ENCODE data around the gene TPO.
"Not testable (repeated sequence)": the region's sequence is repeated elsewhere in the genome, so short reads cannot be mapped to it uniquely, and the experiment has no call there.

TPO gene

GRCh38 chr2:1413156-1413710 lies at the start of gene TPO:
Gene TPO, plus strand, starts transcription at chr2:1413463. Its CDS starts 946 bp downstream, at chr2:1414409.
- no peak for DNase-seq (ENCODE audit: low read depth)

GRCh38 chr2:1366546-1367134 lies 46.6 kb upstream of the TPO start:
- DNase-seq (ENCODE audit: low read depth), result no peak

GRCh38 chr2:1367601-1368000 lies 45.7 kb upstream of the TPO start:
- DNase-seq (ENCODE audit: low read depth), result no peak

DNA sequence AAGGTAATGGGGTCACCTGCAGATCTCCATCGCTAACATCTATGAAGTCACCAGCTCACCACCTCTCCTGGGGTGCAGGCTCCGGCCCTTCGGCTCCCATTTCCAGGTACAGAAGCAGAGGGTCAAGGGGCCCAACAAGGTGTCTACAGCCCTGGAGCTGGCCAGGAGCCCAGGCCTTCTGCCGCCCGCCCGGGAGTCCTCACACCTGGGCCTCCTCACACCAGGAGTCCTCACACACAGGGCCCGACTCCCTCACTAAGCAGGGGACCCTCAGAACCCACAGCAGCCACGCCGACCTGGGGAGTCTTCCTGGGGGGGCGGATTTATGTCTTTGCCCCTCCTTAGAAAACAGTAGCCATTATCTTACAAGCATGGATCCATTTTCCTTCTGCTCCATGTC lies 43.4 kb upstream of the TPO start:
- no peak for DNase-seq (ENCODE audit: low read depth)

GRCh38 chr2:1370461-1370860 lies 42.8 kb upstream of the TPO start:
- DNase-seq (ENCODE audit: low read depth), result no peak

- DNase-seq (ENCODE audit: low read depth), result no peak
Measured at GRCh38 chr2:1371082-1371481, 42.2 kb upstream of the TPO start.

DNA sequence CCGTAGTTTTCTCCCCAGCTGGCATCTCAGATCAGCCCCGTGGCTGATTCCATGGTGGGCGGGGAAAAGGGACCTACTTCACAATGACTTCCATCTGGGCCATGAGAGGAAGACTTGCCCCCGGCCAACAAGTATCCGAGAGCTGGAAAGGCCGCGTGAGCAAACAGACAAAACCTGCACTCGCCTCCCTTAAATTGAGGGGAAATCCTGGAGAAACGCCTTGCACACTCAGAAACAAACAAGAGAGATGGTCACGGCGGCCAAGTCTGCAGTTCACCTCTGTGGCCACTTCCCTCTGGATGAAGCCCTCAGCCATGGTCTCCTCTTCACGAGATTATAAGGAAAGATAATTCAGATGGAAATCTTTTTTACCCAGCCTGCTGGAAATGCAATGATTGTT lies 39.4 kb upstream of the TPO start:
- no peak for DNase-seq (ENCODE audit: low read depth)

GRCh38 chr2:1374287-1374686 lies 39.0 kb upstream of the TPO start:
- no peak for DNase-seq (ENCODE audit: low read depth)

- no peak for DNase-seq (ENCODE audit: low read depth)
Measured at GRCh38 chr2:1375794-1376193, 37.5 kb upstream of the TPO start.

DNA sequence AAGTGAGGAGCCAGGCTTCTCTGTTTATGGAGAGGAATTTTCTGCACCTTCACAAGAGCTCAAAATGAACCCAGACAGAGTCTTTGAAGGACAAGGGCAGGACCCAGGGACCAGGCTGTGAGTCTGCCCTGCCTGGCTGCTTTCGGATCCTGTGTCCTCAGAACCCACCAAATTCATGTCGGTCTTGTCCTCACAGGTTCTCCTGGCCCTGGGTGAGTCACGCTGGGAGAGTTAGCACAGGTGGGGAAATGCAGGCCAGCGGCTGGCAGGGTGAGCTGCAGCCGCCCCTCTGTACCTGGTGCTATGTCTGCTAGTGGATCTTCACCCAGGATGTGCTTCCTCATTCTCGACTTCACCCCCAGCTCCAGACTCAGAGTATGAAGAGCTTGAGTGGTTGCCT lies 35.8 kb upstream of the TPO start:
- DNase-seq (ENCODE audit: low read depth), result no peak

DNA sequence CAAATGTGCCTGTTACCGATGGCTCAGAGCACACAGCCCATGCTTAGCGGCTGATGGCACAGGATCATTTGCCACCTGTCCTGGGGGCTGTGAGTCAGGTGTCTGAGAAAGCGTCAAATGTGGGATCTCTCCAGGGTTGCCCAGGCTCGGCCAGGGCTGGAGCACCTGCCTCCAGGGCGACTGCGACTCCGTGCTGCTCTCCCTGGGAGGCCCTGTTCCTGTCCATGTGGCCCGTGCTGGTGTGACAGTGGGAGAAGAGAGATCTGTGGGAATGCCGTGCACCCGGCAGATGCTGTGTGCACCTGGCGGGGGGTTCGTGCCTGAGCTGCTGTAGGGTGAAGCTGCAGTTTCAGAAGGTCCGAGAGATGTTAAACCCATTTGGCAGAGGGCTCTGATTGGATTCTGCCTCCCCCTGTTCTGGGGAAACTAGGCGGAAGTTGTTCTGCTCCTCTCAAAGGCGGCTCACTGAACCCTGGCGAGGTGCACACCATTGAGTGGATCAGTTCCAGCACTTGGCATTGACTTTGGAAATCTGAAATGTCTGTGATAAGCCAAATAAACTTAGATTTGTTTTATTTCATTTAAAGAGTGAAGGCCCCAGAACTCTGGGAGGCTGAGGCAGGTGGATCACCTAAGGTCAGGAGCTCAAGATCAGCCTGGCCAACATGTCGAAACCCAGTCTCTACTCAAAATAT lies 34.7 kb upstream of the TPO start:
- DNase-seq (ENCODE audit: low read depth), result no peak

DNA sequence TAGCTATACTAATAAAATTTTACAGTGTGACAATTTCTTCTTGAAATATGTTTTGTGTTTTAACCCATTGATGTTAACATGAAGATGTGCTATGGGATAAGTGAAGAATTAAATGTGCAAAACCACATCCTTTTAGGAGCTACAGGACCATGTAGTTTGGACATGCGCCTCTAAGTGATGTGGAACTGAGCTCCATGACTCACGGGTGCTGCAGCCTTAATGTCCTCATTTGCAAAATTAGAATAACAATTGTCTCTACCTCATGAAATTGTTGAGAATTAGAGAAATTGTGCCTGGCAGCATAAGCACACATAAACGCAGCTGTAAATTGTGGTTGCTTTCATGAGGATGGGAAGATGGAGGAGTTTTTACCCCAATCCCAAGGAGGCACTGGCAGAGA lies 31.6 kb upstream of the TPO start:
- DNase-seq (ENCODE audit: low read depth), result no peak

GRCh38 chr2:1387954-1388725 lies 25.1 kb upstream of the TPO start:
- DNase-seq (ENCODE audit: low read depth), result not testable (repeated sequence)

- not testable (repeated sequence) for DNase-seq (ENCODE audit: low read depth)
Measured at GRCh38 chr2:1390118-1390517, 23.1 kb upstream of the TPO start.

DNA sequence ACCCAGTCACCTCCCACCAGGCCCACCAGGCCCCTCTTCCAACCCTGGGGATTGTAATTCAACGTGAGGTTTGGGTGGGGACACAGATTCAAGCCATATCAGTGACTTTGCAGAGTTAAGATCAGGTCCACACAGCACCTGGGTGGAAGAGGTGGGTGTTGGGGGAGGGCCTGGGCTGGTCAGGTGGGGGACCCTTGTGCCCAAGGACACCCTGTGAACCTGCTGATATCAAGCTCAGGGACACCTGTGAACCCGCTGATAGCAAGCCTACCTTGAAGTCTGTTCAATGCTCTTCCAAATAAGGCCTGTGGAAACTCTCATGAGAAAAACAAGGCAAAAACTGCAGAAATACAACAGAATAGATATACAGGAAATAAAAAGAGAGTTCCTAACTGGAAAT lies 19.9 kb upstream of the TPO start:
- DNase-seq (ENCODE audit: low read depth), result no peak

- DNase-seq (ENCODE audit: low read depth), result no peak
Measured at GRCh38 chr2:1394709-1395408, 18.4 kb upstream of the TPO start.

GRCh38 chr2:1397350-1397749 lies 15.9 kb upstream of the TPO start:
- DNase-seq (ENCODE audit: low read depth), result no peak

GRCh38 chr2:1398191-1398590 lies 15.1 kb upstream of the TPO start:
- no peak for DNase-seq (ENCODE audit: low read depth)

GRCh38 chr2:1400943-1401735 lies 12.1 kb upstream of the TPO start:
- DNase-seq (ENCODE audit: low read depth), result no peak

DNA sequence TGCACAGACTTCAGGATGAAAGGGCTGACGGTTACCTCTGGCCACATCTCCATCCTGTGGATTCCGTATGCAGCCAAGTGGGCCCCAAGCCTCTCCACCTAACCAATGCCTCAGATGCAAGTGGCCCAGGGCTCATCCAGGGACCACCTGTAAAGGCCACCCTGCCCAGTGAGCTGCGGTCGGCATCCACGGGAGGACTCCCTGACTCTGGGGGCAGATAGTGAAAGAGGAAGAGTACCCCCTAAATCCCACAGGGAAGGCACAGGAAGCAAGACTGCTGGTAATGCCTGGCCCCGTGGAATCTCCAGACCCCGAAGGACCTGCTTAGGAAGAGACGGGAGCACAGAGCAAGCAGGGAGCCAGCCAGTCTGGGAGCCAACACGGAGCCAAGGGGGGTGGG lies 11.2 kb upstream of the TPO start:
- DNase-seq (ENCODE audit: low read depth), result no peak

DNA sequence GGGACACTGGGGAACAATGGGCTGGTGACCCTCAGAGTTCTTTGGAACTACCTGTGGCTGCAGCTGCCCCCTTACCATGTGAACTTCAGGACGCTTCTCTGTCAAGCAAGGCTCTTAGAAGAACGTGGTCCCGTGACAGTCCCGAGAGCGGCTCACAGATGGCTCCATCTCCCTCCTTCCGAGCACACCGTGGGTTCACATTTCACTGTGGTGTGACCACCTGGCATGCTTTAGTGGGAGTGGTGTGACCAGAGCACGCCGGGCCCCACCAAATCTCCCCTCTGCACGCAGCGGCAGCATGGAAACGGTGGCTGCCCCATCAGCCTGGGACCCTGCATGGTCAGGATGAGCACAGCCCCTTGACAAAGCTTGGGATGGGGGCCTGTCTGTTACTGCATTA lies 9.7 kb upstream of the TPO start:
- DNase-seq (ENCODE audit: low read depth), result no peak

DNA sequence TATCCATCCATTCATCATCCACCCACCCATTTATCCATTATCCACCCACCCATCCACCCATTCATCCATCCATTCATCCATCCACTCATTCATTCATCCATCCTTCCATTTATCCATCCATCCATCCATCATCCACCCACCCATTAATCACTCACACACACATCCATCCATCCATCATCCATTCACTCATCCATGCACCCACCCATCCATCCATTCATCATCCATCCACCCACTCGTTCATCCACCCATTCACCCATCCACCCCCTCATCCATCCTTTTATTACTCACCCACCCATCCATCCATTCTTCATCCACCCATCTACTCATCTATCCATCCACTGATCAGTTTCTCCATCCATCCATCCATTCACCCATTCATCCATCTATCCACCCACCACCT lies 8.1 kb upstream of the TPO start:
- DNase-seq (ENCODE audit: low read depth), result no peak
